HG03439 (cell line): ENCODE measurements around the gene PCCB.
"Not testable (repeated sequence)": the region's sequence is repeated elsewhere in the genome, so short reads cannot be mapped to it uniquely, and the experiment has no call there.

Experiments
- ATAC-seq: cut with Tn5 transposase; IDR thresholded peaks from one replicate; pipeline ENCODE4 v1.9.1; 2021; ENCODE audit warnings: mild to moderate bottlenecking, moderate library complexity; ENCODE audit not compliant: unreplicated experiment

PCCB gene

DNA sequence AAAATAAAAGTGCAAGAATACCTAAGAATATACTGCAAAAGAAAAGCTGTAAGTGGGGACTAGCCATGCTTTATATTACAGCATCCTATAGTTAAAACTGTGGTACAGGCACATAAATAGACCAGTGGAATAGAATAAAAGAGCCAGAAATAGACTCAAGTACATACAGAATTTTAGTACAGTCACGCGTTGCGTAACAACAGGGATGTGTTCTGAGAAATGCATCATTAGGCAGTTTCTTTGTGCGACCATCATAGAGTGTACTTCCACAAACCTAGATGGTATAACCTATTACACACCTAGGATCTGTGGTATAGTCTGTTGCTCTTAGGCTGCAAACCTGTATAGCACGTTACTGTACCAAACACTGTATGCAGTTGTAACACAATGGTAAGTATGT lies 61.8 kb downstream of the PCCB start:
- no peak for ATAC-seq

DNA sequence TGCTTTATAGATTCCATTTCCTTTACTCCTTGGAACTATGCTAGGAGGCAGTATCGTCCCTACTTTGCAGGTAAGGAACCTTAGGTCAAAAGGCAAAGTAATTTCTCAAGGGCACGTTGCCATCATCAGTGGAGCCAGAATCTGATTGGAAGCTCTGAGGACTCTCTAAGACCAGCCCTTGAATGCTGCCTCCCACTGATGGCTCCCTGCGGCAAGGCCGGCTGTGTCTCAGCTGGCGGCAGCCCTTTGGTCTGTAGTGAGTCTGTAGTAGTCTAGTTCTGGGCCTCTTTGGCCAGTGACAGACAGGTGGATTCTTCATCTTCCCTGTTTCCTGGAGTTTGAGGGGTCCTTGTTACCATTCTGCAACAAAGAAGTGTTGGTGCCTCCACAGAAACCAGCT lies 76.2 kb downstream of the PCCB start:
- no peak for ATAC-seq

DNA sequence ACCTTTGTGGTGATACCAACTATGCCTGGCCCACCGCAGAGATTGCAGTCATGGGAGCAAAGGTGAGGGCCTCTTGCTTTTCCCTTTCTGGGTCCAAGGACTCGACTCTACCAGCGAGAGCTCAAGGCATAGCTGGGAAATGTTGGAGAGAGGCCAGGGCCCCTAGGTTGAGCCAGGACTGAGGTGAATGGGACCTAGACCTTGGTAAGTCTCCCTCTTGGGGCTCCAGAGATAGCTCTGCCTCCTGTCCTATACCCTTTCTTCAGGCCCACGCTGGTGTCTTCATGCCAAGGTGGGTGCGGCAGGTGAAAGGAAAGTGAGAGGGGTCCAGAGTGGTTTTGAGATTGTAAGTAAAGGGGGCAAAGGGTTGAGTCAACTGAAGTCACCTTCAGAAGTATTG lies 77.5 kb downstream of the PCCB start:
- ATAC-seq: no peak

DNA sequence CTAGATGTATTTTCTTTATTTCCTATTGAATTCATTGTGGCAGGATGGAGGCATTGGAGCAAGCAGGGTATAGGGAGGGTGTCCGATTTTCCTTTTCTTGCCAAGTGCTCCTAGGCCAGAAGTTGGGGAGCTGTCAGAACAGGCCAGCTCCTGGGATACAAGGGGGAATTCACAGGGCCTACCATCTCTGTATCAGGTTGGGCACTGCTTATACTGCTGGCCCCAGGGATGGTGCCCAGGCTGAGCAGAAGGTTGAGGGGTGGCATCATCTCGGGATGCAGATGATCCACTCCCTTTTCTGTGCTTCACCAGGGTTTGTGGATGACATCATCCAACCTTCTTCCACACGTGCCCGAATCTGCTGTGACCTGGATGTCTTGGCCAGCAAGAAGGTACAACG lies 79.5 kb downstream of the PCCB start:
- no peak for ATAC-seq

DNA sequence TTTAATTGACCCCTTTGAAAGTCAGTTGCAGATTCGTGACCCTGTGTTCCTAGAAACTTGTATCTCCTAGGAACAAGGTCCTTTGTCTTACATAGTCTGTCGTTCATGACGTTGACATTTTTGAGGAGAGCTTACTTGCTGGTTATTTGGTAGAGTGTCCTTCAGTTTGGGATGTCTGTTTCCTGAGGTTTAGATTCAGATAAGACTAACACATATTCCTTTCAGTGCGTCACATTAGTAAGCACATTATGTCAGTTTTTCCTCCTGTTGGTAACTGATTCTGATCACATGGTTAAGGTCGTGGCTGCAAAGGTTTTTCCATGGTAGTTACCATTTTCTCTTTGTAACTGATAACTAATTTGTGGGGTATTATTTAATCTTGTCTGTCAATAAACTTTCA lies 80.8 kb downstream of the PCCB start:
- ATAC-seq: no peak

DNA sequence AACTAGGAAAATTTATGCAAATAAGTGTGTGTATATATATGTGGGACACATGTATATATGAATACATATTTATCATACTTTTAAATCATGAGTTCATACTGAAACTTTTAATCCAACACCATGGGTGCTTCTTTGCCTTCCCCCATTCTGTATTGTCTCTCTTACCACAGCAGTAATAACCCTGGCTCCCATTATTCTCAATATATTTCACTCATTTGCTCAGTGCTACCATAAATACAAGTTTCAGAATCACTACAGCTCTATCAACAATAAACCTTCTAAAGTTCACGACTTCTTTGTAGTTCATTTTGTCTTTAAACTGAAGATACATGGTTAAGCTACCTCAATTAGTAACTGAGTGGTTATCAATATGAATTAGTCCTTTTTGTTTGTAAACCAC lies 82.2 kb downstream of the PCCB start:
- ATAC-seq: no peak

DNA sequence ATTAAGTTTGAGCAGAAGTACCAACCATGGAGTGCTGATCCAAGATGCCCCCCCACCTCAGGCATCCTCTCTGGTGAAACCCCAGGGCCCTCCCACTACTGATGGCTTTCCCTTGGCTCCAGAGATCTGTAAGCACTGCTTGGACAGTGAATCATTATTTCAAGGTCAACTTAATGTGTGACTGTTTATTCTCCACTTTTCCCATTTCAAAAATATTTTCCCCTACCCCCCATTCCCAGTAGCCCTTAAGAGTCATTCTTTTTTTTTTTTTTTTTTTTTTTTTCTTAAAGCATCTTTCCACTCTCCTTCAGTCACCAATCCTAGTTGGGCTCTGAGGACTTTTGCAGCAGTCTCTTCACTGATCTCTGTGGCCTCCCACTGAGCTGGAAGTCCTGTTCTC lies 82.6 kb downstream of the PCCB start:
- ATAC-seq: no peak

DNA sequence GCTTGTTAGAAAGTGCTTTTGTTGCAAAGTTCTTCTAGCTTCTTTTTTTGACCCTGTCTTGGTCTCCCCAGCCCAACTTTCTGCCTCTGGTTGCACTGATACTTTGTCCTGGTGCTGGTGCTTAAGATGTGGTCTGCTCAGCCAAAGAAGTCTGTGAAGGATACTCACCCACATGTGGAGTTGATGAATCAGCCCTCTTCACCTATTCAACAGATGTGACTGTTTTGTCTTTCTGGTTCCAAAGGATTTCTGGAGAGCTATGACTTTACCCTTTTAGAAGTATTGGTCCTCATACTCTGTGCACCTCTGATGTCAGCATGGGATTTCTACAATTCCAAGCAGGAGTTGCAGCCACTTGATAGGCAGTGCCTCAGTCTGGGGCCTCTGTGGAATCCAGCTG lies 84.1 kb downstream of the PCCB start:
- no peak for ATAC-seq

DNA sequence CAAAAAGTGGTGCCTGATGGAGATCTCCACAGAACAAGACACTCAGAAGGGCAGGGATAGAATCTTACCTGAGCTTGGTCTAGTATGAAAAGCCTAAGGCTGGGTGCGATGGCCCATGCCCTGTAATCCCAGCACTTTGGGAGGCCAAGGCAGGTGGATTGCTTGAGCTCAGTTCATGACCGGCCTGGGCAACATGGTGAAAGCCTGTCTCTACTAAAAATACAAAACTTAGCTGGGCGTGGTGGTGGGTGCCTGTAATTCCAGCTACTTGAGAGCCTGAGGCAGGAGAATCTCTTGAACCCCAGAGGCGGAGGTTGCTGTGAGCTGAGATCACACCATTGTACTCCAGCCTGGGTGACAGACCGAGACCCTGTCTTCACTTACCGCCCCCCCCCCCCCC lies 84.6 kb downstream of the PCCB start:
- not testable (repeated sequence) for ATAC-seq

DNA sequence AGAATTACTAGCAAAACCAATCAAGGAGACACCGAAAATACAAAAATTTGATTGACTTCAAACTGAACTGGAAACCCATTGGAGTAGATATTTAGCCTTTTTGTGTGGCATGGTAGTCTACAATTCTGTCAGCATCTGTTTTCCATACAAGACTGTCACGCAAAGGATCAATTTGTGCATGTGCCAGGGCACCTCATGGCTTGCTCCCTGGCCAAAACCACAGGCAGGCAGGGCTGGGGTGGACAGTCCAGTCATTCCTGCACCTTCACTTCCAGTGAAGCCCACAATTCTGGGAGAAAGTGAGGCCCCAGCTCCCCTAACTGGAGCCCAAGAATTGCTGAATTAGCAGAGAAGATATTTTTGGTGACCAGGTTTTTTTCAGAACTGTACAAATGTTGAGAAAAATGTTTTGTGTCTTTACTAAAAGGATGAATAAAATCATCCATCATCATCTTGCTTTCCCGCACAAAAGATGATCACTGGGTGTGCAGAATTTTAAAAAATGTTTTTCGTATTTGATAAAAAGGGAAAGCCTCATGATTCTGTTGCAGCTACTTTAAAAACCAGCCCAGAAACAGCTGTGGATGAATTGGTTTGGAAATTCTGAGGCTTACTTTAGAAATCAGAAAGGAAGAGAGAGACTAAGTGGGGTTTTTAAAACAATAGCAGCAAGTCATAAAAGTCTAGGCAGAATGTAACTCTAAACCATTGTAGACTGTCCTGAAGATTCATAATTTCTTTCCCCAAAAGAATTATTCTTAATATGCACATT lies 86.4 kb downstream of the PCCB start:
- no peak for ATAC-seq

DNA sequence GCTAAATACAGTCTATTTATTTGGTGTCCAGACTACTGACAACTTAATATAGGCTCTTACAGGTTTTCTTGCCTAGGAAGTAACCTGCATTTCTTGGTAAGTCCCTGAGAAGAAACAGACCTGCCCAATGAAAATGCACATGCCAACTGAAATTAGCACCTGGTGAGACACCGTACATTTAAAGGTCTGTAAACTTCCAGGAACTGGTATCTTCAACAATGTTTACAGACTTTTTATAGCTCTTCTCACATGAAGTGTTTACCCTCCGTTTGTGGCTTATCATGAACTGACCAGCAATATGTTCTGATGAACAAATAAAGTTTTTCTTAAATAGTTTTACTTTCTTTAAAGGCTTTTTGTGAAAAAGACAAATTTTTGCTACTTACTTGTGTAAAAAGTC lies 93.3 kb downstream of the PCCB start:
- no peak for ATAC-seq

DNA sequence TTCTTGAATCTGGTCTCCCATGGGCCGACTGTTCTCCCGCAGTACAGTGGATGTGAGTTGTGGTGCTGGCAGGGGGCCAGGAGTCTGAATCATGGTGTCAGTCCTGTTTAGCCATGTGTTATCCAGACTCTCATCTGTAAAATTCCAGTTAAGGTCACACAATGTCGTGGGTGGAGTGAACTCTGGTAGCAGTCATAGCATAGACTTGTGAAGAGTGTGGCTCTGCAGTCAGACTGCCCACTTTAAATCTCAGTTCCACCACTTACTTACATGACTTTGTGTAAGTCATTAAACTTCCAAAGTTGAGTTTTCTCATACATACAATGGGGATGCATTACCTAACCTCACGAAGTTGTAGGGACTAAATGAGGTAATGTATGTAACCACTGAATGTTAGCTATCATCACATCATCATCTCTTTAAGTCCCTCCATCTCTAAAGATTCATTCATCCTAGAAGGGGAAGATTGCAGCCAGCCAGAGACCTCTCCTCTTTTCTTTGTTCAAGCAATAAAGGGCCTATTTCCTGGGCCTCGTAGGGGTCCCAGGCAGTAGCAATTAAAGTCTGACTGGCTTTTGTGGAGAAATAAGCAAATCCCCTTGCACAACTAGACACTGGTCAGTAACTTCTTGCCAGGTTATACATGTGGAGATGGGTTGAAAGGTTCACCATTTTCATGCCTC lies 93.9 kb downstream of the PCCB start:
- no peak for ATAC-seq

DNA sequence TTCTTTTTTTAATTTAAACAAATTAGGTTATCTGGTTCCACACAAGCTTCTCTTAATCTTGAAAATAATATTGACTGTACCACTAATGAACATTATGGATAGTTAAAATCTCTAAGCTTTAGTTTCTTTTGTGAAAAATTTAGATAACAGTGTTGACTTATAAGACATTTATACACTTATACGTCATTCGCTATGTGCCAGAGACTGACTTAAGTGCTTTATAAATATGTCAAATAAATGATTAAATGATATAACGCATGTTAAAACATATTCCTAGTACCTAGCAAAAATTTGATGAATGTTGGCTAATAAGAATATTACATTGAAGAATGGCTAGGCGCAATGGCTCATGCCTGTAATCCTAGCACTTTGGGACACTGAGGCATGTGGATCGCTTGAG lies 96.3 kb downstream of the PCCB start:
- ATAC-seq: no peak

DNA sequence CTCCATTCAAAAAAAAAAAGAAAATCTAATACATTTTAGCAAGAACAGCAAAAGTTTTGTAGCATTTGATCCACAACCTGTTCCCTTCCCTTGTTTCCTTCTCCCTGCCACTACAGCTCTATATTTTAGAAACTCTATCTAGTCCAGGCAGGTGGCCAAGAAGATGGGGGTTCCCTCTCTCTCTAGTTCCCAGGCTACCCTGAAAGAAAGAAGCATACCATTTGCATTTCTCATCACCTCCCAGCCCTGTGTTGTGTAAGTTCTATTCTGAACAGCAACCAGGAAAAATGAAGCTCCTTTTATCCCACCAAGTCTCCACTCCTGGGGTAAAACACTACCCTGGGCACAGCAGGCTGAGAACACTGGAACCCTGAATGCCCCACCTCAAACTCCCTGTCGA lies 100.0 kb downstream of the PCCB start:
- no peak for ATAC-seq

DNA sequence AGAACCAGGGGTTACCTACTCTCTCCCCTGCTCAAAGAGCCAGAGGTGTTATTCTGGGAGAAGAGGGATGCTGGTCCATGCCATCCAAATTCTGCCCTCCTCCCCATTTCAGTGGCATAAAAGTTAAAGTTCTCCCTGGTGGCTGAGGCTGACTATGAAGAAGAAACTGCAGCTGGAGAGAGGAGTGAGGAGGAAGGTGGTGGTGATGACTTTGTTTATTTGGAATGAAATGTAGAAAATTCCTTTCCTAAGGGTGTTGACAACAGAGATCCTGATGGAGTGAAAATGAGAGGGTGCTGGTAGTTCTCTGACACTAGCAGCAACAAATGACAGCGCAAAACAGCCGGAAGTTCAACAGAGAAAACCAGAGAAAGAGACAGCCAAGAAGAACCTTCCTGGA lies 100.4 kb downstream of the PCCB start:
- ATAC-seq: no peak

DNA sequence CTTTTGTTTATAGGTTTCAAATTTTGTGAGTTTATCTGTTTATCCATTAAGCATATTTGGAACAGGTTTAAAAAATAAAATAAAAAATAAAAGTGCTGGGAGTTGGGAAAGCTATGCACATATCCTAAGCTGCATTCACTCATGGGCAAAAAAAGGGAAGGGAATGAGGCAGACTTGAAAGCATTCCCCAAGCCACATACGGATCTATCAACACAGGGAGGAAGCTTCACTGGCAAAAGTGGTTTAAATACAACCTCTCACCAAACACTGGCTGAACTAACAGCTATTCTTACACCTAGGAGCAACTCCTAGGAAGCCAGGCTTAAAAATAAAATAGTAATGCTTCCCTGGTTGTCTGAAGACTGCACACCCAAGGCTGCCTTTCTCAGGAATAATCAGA lies 101.2 kb downstream of the PCCB start:
- no peak for ATAC-seq

DNA sequence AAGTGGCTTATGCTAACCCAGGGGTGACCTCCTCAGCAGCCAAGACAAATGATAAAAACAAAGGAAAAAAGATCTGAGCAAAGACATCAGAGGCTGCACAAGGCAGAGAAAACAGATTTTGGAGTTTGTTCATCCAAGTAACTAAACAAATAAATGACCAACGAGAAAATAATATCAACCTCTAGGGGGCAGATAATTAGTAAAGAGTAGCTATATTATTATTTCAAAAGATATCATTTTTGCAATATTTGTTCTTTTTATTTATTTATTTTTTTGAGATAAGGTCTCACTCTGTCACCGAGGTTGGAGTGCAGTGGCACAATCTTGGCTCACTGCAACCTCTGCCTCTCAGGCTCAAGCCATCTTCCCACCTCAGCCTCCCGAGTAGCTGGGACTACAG lies 101.8 kb downstream of the PCCB start:
- ATAC-seq: no peak

DNA sequence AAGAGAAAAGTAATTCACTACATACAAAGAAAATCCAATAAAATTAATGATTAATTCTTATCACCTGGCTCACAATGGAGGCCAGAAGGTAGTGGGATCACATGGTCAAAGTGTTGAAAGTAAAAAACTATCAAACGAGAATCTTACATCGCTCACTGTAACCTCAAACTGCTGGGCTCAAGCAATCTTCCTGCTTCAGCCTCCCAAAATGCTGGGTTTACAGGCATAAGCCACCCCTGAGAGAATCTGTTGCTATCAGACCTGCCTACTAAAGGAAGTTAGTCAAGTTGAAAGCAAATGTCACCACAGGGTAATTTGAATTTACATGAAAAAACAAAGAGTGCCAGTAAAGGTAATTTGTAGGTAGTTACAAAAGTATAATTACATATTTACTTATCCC lies 103.3 kb downstream of the PCCB start:
- no peak for ATAC-seq

DNA sequence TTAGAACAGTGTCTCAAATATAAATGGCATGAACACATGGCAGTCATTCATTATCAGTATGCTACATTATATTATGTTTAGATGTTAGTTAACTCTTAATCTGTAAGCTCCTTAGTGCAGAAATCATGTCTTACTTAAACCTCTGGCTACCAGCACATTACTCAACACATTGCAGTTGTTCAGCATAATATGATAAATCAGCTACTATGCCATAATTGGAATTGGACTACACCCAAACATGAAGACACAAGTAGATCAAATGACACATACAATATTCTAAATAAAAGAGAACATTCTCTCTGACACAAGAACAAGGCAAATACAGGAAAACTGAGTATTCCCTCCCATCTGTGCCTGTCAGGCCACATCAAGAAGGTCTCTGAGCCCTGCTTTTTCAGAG lies 116.1 kb downstream of the PCCB start:
- ATAC-seq: no peak

DNA sequence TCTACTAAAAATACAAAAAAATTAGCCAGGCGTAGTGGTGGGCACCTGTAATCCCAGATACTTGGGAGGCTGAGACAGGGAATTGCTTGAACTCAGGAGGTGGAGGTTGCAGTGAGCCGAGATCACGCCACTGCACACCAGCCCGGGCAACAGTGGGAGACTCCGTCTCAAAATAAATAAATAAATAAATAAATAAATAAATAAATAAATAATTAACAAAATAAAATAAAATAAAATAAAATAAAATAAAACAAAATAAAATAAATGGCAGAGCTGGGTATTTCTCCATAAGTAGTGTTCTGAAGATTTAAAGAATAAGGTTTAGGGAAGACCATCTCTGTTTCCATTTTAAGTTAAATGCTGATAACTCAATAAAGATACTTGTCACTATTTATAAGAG lies 125.7 kb downstream of the PCCB start:
- not testable (repeated sequence) for ATAC-seq

DNA sequence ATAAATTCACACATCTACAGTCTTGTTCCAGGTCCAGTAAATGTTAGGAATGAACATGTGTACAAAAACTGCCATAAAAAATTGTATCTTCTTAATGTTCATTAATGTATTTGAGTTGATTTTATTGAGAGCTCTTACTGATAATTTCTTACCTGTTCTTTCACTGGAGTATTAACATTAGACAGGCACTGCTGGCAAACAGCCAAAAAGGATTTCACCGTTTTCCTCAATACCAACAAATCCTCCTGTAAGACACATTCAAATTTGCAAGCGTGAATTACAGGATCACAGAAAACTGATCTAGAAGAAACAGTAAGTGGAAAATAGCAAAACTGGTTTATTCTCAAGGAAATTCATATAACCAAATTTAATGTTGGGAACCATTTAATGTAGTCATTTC lies 127.4 kb downstream of the PCCB start:
- no peak for ATAC-seq

DNA sequence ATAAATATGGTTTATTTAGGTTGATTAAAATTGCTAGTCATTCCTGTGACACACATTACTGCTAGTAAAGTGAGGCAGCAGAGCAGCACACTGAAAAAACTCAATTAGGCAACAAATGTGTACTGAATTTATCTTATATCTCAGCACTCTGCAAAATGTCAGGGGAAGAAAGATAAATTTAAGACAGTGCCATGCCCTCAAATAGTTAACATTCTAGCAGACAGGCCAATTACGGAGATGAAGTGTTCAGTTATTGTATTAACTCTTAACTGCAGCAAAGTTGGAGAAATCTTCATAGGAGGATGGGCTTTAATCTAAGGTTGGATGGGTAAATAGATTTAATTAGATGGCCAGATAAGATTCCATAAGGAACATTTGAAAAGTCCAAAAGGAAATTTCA lies 127.9 kb downstream of the PCCB start:
- ATAC-seq: no peak
